Measurements from ENCODE around the gene PRRC2B.

- no peak for TF ChIP-seq POLR2A (IDR thresholded peaks at IDR 0.05)
- no peak for TF ChIP-seq POLR2AphosphoS5 (IDR thresholded peaks at IDR 0.05)
- no peak for TF ChIP-seq CTCF (IDR thresholded peaks at IDR 0.05)
Measured at GRCh38 chr9:131410044-131410491, 16.2 kb downstream of the PRRC2B start.
